HL-60 (cell line): ENCODE data around the gene PLSCR5.

ENCODE experiments used
- DNase-seq, 2 experiments: peaks; one replicate each; pipeline ENCODE4 v3.0.0-alpha.2; 2010 to 2020; ENCODE audit warnings: low read depth in 1 of 2, low spot score in 1 of 2
- H3K27ac ChIP-seq: fragments of 250-450 bp; sonication (Bioruptor Pico); replicated peaks from 2 replicates; pipeline ENCODE4 v1.5.1; 2020; ENCODE audit warnings: mild to moderate bottlenecking, moderate library complexity
- H3K27me3 ChIP-seq: fragments of 250-450 bp; sonication (Bioruptor Pico); 2 replicates; pipeline ENCODE4 v1.5.1; 2021; ENCODE audit warnings: mild to moderate bottlenecking, moderate library complexity; ENCODE audit not compliant: insufficient read depth, poor library complexity, severe bottlenecking
- H3K4me3 ChIP-seq: replicated peaks from 2 replicates; pipeline ENCODE4 v1.5.1; 2011; ENCODE audit warnings: mild to moderate bottlenecking, control low read depth, low read length; ENCODE audit not compliant: insufficient read depth
- GABPA ChIP-seq: IDR thresholded peaks from 2 replicates; pipeline ENCODE4 v1.6.1; 2012; ENCODE audit warnings: low read depth
- POLR2AphosphoS5 ChIP-seq: IDR thresholded peaks from 2 replicates; pipeline ENCODE4 v1.6.1; 2012; ENCODE audit warnings: low read depth
- SPI1 ChIP-seq: IDR thresholded peaks from 2 replicates; pipeline ENCODE4 v1.6.1; 2012; ENCODE audit warnings: low read depth, mild to moderate bottlenecking, borderline replicate concordance
- TF ChIP-seq, protein P1 (sequence below): IDR thresholded peaks from 2 replicates; pipeline ENCODE4 v1.6.1; 2012; ENCODE audit warnings: low read depth; ENCODE audit not compliant: insufficient replicate concordance
- TF ChIP-seq, protein P2 (sequence below): IDR thresholded peaks from one replicate; pipeline ENCODE4 v1.5.1; 2011; ENCODE audit warnings: low read length, control low read depth, inconsistent platforms; ENCODE audit not compliant: insufficient read depth

The PLSCR5 gene

DNA sequence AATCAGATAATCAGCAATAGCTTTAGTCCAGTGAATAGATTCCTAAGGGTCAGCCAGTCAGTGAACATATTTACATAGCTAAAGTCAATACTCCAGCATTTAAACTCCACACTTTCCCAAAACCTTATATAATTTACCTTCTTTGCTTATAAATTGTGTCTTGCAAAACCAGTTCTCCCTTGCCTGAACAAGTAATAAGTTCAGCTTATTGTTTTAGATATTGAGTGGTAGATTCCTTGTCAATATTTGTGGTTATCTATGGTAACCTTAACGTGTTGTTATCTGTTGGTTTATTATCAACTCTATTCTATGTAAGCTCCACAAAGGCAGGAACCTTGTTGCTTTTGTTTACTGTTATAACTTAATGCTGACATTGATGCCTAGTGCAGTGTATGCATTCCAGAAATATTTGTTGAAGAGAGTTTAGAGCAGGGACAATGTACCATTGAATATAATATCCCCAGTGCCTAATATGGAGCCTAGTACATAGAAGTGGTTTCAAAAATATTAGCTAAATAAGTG is 24.0 kb downstream of the PLSCR5 start:
- Histone ChIP-seq H3K27ac (no peak overlapping the region; the same call in 1 of the 2 replicates), H3K4me3 (no peak overlapping the region), H3K27me3 (no peaks in the 10 kb centered on the region)
- TF ChIP-seq SPI1 (no peak), GABPA (no peak), POLR2AphosphoS5 (no peak)
- TF ChIP-seq, protein P1, sequence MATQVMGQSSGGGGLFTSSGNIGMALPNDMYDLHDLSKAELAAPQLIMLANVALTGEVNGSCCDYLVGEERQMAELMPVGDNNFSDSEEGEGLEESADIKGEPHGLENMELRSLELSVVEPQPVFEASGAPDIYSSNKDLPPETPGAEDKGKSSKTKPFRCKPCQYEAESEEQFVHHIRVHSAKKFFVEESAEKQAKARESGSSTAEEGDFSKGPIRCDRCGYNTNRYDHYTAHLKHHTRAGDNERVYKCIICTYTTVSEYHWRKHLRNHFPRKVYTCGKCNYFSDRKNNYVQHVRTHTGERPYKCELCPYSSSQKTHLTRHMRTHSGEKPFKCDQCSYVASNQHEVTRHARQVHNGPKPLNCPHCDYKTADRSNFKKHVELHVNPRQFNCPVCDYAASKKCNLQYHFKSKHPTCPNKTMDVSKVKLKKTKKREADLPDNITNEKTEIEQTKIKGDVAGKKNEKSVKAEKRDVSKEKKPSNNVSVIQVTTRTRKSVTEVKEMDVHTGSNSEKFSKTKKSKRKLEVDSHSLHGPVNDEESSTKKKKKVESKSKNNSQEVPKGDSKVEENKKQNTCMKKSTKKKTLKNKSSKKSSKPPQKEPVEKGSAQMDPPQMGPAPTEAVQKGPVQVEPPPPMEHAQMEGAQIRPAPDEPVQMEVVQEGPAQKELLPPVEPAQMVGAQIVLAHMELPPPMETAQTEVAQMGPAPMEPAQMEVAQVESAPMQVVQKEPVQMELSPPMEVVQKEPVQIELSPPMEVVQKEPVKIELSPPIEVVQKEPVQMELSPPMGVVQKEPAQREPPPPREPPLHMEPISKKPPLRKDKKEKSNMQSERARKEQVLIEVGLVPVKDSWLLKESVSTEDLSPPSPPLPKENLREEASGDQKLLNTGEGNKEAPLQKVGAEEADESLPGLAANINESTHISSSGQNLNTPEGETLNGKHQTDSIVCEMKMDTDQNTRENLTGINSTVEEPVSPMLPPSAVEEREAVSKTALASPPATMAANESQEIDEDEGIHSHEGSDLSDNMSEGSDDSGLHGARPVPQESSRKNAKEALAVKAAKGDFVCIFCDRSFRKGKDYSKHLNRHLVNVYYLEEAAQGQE = no peak
- TF ChIP-seq, protein P2, sequence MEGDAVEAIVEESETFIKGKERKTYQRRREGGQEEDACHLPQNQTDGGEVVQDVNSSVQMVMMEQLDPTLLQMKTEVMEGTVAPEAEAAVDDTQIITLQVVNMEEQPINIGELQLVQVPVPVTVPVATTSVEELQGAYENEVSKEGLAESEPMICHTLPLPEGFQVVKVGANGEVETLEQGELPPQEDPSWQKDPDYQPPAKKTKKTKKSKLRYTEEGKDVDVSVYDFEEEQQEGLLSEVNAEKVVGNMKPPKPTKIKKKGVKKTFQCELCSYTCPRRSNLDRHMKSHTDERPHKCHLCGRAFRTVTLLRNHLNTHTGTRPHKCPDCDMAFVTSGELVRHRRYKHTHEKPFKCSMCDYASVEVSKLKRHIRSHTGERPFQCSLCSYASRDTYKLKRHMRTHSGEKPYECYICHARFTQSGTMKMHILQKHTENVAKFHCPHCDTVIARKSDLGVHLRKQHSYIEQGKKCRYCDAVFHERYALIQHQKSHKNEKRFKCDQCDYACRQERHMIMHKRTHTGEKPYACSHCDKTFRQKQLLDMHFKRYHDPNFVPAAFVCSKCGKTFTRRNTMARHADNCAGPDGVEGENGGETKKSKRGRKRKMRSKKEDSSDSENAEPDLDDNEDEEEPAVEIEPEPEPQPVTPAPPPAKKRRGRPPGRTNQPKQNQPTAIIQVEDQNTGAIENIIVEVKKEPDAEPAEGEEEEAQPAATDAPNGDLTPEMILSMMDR = no peak
- no peak for DNase-seq

DNA sequence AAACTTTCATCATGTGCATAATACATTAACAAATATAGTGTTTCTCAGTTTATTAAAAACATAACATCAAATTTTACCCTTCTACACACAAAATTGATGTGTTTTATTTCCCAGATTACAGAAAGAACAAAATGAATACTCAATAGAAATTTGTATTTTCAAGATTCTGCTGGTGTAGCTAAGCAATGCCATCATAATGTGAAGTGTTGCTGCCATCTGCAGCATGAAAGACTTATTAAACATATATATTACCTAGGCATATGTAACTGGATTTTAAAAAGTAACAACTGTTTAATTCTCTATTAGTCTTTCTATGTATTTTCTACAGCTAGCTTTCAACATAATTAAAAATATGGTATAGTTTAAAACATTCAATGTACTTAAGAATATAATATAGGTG is 27.5 kb downstream of the PLSCR5 start:
- H3K27ac ChIP-seq = no peak overlapping the region
- no peak overlapping the region for H3K4me3 ChIP-seq
- TF ChIP-seq, protein P1 = no peak
- TF ChIP-seq, protein P2 = no peak
- TF ChIP-seq POLR2AphosphoS5 = no peak
- TF ChIP-seq GABPA = no peak
- no peak for TF ChIP-seq SPI1
- DNase-seq = peak in 1 of 2 experiments; percentile 25
- H3K27me3 ChIP-seq = no peaks in the 10 kb centered on the region

DNA sequence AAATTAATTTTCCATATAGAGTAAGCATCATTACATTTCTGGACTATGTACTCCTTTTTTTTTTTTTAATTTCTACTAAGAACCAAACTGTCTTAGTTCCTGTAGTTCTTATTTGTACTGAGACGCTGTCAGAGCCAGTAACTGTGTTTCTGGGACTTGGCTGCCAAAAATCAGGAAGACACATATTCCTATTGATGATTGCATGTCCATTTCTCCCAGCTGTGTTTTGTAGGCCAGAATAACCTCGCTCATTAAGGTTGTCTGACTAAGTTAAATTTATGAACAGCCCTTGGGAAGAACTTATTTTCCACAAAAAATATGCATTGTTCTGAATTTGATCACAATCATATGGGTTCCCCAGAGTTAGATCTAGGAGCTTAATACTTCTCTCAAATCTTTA is 29.5 kb downstream of the PLSCR5 start:
- no peak for DNase-seq
- TF ChIP-seq, protein P2 = no peak
- TF ChIP-seq GABPA (no peak), POLR2AphosphoS5 (no peak), SPI1 (no peak)
- Histone ChIP-seq H3K4me3 (no peak overlapping the region), H3K27me3 (no peaks in the 10 kb centered on the region), H3K27ac (no peak overlapping the region)

DNA sequence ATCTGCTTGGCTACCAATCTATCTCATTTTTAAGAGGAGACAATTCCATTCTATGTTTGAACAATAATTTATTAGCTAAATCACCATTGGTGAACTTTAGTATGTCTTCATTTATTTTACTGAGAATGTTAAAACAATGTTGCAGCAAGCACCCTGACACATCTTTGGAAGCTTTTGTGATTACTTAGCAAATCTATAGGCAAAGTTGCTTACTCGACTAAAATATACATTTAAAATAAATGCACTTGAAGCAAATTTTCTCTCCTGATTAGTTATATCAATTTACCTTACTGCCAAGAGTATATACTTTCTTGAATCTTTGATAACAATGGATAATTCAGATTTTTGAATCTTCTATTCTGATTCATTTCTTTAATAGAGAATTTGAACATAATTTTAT is 31.0 kb downstream of the PLSCR5 start:
- Histone ChIP-seq H3K27ac (no peak overlapping the region), H3K27me3 (no peaks in the 10 kb centered on the region), H3K4me3 (no peak overlapping the region)
- DNase-seq = no peak
- TF ChIP-seq, protein P2 = no peak
- TF ChIP-seq POLR2AphosphoS5 (no peak), SPI1 (no peak), GABPA (no peak)
- TF ChIP-seq, protein P1 = no peak
